Stomach smooth muscle (tissue), 2 donors: Measurements from ENCODE around the gene ACKR2.

Experiments used
- H3K27ac ChIP-seq: one replicate; pipeline ENCODE4 v1.7.0; 2013; ENCODE audit warnings: mild to moderate bottlenecking, low read length, inconsistent platforms
- H3K27me3 ChIP-seq, 2 donors: one replicate each; pipeline ENCODE4 v1.7.0; 2013; ENCODE audit warnings: low read length in 2 of 2; ENCODE audit not compliant: insufficient read depth in 2 of 2, control insufficient read depth in 1 of 2
- H3K36me3 ChIP-seq, 2 donors: one replicate each; pipeline ENCODE4 v1.7.0; 2013; ENCODE audit warnings: low read length in 2 of 2; ENCODE audit not compliant: control insufficient read depth in 2 of 2, insufficient read depth in 2 of 2
- H3K4me1 ChIP-seq: one replicate; pipeline ENCODE4 v1.7.0; 2013; ENCODE audit warnings: low read length; ENCODE audit not compliant: control insufficient read depth, insufficient read depth
- H3K4me3 ChIP-seq, 2 donors: one replicate each; pipeline ENCODE4 v1.7.0; 2013; ENCODE audit warnings: low read length in 2 of 2
- H3K9ac ChIP-seq, 2 donors: one replicate each; pipeline ENCODE4 v1.7.0; 2013; ENCODE audit warnings: low read length in 2 of 2, mild to moderate bottlenecking in 1 of 2
- H3K9me3 ChIP-seq, 2 donors: one replicate each; pipeline ENCODE4 v1.7.0; 2013; ENCODE audit warnings: low read length in 2 of 2; ENCODE audit not compliant: control insufficient read depth in 2 of 2
- donor health status: healthy.
- donor health status: Pancreatic carcinoma.

The ACKR2 gene

GRCh38 chr3:42906848-42907183 is 97.6 kb downstream of the ACKR2 start:
- no peak overlapping the region for H3K27ac ChIP-seq
- peaks cover 0 to 4% of the 10 kb centered on the region in 2 donors for H3K9me3 ChIP-seq
- H3K4me1 ChIP-seq = peaks cover 19% of the 10 kb centered on the region
- peak overlapping the region; percentile 85 to 89 for H3K9ac ChIP-seq
- peaks cover 22 to 26% of the 10 kb centered on the region in 2 donors for H3K36me3 ChIP-seq
- peak overlapping the region; percentile 75 to 86 for H3K4me3 ChIP-seq
- H3K27me3 ChIP-seq = no peaks in the 10 kb centered on the region

DNA sequence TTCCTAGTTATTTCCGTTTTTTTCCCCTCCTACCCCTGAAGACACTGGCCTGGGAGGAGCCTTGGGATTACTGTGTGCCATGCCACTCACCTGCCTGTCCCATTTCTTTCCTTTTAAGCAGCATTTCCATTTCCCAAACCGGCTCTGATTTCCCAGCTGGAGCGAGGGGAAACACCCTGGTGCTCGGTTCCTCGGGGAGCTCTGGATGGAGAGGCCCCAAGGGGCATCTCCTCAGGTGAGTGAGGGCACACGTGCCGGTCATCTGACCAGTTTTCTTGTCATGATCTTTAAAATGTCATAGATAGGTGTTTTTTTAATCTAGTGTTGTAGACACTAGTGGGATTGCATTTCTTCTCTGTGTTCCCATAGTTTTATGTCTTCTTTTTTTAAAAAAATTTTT is 99.4 kb downstream of the ACKR2 start:
- Histone ChIP-seq H3K9ac (no peak overlapping the region), H3K4me1 (peaks cover 19% of the 10 kb centered on the region), H3K27me3 (no peaks in the 10 kb centered on the region), H3K4me3 (no peak overlapping the region), H3K27ac (no peak overlapping the region), H3K9me3 (peaks cover 4 to 10% of the 10 kb centered on the region in 2 donors), H3K36me3 (peaks cover 33% of the 10 kb centered on the region in 2 donors)

DNA sequence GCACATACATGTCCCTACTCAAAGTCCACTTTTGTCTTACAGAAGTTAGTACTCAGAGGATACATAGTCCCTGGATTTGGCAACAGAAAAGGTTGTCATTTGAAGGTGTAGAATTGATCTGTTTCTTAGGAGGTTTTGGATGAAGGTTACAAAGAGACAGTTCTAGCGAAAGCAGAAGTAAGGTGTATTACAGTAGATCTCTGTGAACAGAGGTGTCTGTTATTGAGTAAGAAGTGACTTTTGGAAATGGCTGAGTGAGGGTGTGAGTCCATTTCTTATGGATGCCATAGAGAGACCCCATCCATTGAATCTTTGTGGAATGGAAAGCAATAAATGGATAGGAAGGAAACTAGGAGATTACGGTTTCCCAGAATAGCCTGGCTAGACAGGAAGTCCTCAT is 102.3 kb downstream of the ACKR2 start:
- H3K27ac ChIP-seq = no peak overlapping the region
- peaks cover 49 to 52% of the 10 kb centered on the region in 2 donors for H3K36me3 ChIP-seq
- no peaks in the 10 kb centered on the region for H3K27me3 ChIP-seq
- H3K4me3 ChIP-seq = no peak overlapping the region
- H3K4me1 ChIP-seq = peaks cover 9% of the 10 kb centered on the region
- no peak overlapping the region for H3K9ac ChIP-seq
- peaks cover 22 to 29% of the 10 kb centered on the region in 2 donors for H3K9me3 ChIP-seq

- H3K9me3 ChIP-seq = peaks cover 32 to 47% of the 10 kb centered on the region in 2 donors
- peaks cover 40 to 48% of the 10 kb centered on the region in 2 donors for H3K36me3 ChIP-seq
- H3K9ac ChIP-seq = no peak overlapping the region
- H3K4me1 ChIP-seq = no peaks in the 10 kb centered on the region
- no peak overlapping the region for H3K27ac ChIP-seq
- peak overlapping the region in 1 of 2 donors; percentile 52 for H3K4me3 ChIP-seq
- no peaks in the 10 kb centered on the region for H3K27me3 ChIP-seq
Observed at GRCh38 chr3:42914771-42915515, 105.7 kb downstream of the ACKR2 start.
